H1 (cell line): ENCODE data around the gene KIAA0040. TPM values are rescaled to one million over a fixed set of nuclear protein-coding genes. Genes with fewer than 3 reads are reported as not detected.

Experiments used
- CTCF ChIA-PET: fragments of 300-600 bp; sonication (Branson Sonifier 250); formaldehyde crosslinking; loops from one replicate; lab custom pipeline; 2021; ENCODE audit not compliant: partially characterized antibody; lab: Charles Lee
- POLR2A ChIA-PET: fragments of 300-600 bp; sonication (Branson Sonifier 250); formaldehyde crosslinking; loops from one replicate; lab custom pipeline; 2021; ENCODE audit warnings: inconsistent platforms; ENCODE audit not compliant: partially characterized antibody; lab: Charles Lee
- DNase-seq, 2 experiments: peaks; one replicate each; pipeline versions ENCODE4 v3.0.0 to v3.0.0-alpha.2; 2010 to 2022; ENCODE audit warnings: low spot score in 2 of 2, low read depth in 1 of 2, mixed read lengths in 1 of 2
- FAIRE-seq: peaks from 2 replicates; lab custom pipeline; 2011; peaks lifted over from hg19 to GRCh38; lab: Jason Lieb, UNC
- H2AFZ ChIP-seq: 2 replicates; pipeline ENCODE4 v1.8.1; 2012; ENCODE audit warnings: low read length, inconsistent platforms
- H2AK5ac ChIP-seq: 2 replicates; pipeline ENCODE4 v1.6.1; 2013; ENCODE audit warnings: low read depth, low read length
- H2BK120ac ChIP-seq: replicated peaks from 2 replicates; pipeline ENCODE3; 2013; ENCODE audit warnings: low read depth, low read length, inconsistent platforms
- H2BK12ac ChIP-seq: 2 replicates; pipeline ENCODE4 v1.6.1; 2013; ENCODE audit warnings: low read depth, low read length
- H2BK15ac ChIP-seq: 2 replicates; pipeline ENCODE4 v1.6.1; 2013; ENCODE audit warnings: low read length
- H2BK20ac ChIP-seq: 2 replicates; pipeline ENCODE4 v1.6.1; 2013; ENCODE audit warnings: low read length
- H2BK5ac ChIP-seq: 2 replicates; pipeline ENCODE4 v1.6.1; 2013; ENCODE audit warnings: low read depth, low read length
- H3K14ac ChIP-seq: 2 replicates; pipeline ENCODE4 v1.6.1; 2013; ENCODE audit warnings: inconsistent platforms; ENCODE audit not compliant: insufficient read length
- H3K18ac ChIP-seq: 2 replicates; pipeline ENCODE4 v1.6.1; 2013; ENCODE audit warnings: low read length; ENCODE audit errors: extremely low read depth
- H3K23ac ChIP-seq: 2 replicates; pipeline ENCODE4 v1.6.1; 2013; ENCODE audit warnings: inconsistent platforms; ENCODE audit not compliant: insufficient read length
- H3K23me2 ChIP-seq: 2 replicates; pipeline ENCODE4 v1.6.1; 2013; ENCODE audit warnings: low read depth, low read length
- H3K27ac ChIP-seq: 2 replicates; pipeline ENCODE4 v1.6.1; 2011; ENCODE audit warnings: low read depth, low read length, inconsistent platforms
- H3K27me3 ChIP-seq, 4 experiments: replicated peaks in 1 of 4; 1 replicate in 1 of 4; 2 replicates in 3 of 4; pipeline versions ENCODE4 v1.6.1 to v1.8.1; 2011 to 2013; ENCODE audit warnings: low read length in 3 of 4, mild to moderate bottlenecking in 3 of 4, inconsistent platforms in 2 of 4, mixed read lengths in 2 of 4, moderate library complexity in 1 of 4; ENCODE audit not compliant: control insufficient read depth in 3 of 4, insufficient read depth in 3 of 4; ENCODE audit errors: extremely low read depth in 1 of 4
- H3K36me3 ChIP-seq, 4 experiments: 2 replicates each; pipeline versions ENCODE4 v1.6.1 to v1.8.1; 2011 to 2013; ENCODE audit warnings: mild to moderate bottlenecking in 4 of 4, low read length in 3 of 4, moderate library complexity in 2 of 4, control low read depth in 1 of 4, inconsistent platforms in 1 of 4; ENCODE audit not compliant: insufficient read depth in 4 of 4, control insufficient read depth in 2 of 4
- H3K4ac ChIP-seq: replicated peaks from 2 replicates; pipeline ENCODE3; 2013; ENCODE audit warnings: low read length, low read depth, mixed read lengths, inconsistent platforms; ENCODE audit not compliant: insufficient read length
- H3K4me1 ChIP-seq, 4 experiments: replicated peaks in 1 of 4; 1 replicate in 1 of 4; 2 replicates in 3 of 4; pipeline versions ENCODE4 v1.6.1 to v1.8.1; 2011 to 2013; ENCODE audit warnings: low read length in 3 of 4, inconsistent platforms in 2 of 4, mixed read lengths in 1 of 4; ENCODE audit not compliant: insufficient read depth in 4 of 4, control insufficient read depth in 3 of 4
- H3K4me2 ChIP-seq, 2 experiments: 2 replicates each; pipeline versions ENCODE4 v1.6.1 to v1.8.1; 2011 to 2013; ENCODE audit warnings: low read depth in 2 of 2, low read length in 2 of 2, control low read depth in 1 of 2, inconsistent platforms in 1 of 2, mild to moderate bottlenecking in 1 of 2; ENCODE audit not compliant: insufficient read depth in 1 of 2
- H3K4me3 ChIP-seq, 4 experiments: fragments of 200-600, 300-600 bp in 1 of 4; sonication (generic), shearing (Covaris generic), sonication (Bioruptor Twin) in 1 of 4; 2 replicates each; pipeline versions ENCODE4 v1.5.1 to v1.8.1; 2011 to 2016; ENCODE audit warnings: low read length in 4 of 4, low read depth in 3 of 4, control low read depth in 2 of 4, inconsistent platforms in 2 of 4, mild to moderate bottlenecking in 2 of 4, mixed read lengths in 1 of 4, moderate library complexity in 1 of 4; ENCODE audit not compliant: insufficient read depth in 2 of 4; ENCODE audit errors: extremely low read depth in 1 of 4
- H3K56ac ChIP-seq: replicated peaks from 2 replicates; pipeline ENCODE3; 2013; ENCODE audit warnings: low read depth, mild to moderate bottlenecking, mixed read lengths, low read length, inconsistent platforms; ENCODE audit not compliant: insufficient read length
- H3K79me1 ChIP-seq: 2 replicates; pipeline ENCODE4 v1.6.1; 2013; ENCODE audit warnings: low read depth, low read length, control low read depth
- H3K79me2 ChIP-seq, 2 experiments: 2 replicates each; pipeline versions ENCODE4 v1.6.1 to v1.8.1; 2012 to 2013; ENCODE audit warnings: low read length in 2 of 2, mild to moderate bottlenecking in 2 of 2, inconsistent platforms in 1 of 2; ENCODE audit not compliant: insufficient read depth in 2 of 2, control insufficient read depth in 1 of 2
- H3K9ac ChIP-seq, 4 experiments: replicated peaks in 1 of 4; 1 replicate in 1 of 4; 2 replicates in 3 of 4; pipeline versions ENCODE4 v1.6.1 to v1.8.1; 2011 to 2013; ENCODE audit warnings: low read depth in 3 of 4, low read length in 3 of 4, control low read depth in 2 of 4, mild to moderate bottlenecking in 2 of 4, moderate library complexity in 2 of 4, inconsistent platforms in 1 of 4; ENCODE audit errors: extremely low read depth in 1 of 4
- H3K9me3 ChIP-seq, 2 experiments: 2 replicates each; pipeline versions ENCODE4 v1.6.1 to v1.8.1; 2012 to 2013; ENCODE audit warnings: mild to moderate bottlenecking in 2 of 2, moderate library complexity in 2 of 2, control low read depth in 1 of 2, inconsistent platforms in 1 of 2, low read depth in 1 of 2, low read length in 1 of 2, mixed read lengths in 1 of 2; ENCODE audit not compliant: insufficient read depth in 2 of 2
- H4K20me1 ChIP-seq, 2 experiments: replicated peaks in 1 of 2; 2 replicates each; pipeline versions ENCODE3 to v1.8.1; 2011 to 2013; ENCODE audit warnings: inconsistent platforms in 2 of 2, low read length in 2 of 2, mild to moderate bottlenecking in 1 of 2; ENCODE audit not compliant: insufficient read depth in 2 of 2, control insufficient read depth in 1 of 2
- H4K5ac ChIP-seq: 2 replicates; pipeline ENCODE4 v1.6.1; 2013; ENCODE audit warnings: low read length, low read depth, mixed read lengths, inconsistent platforms; ENCODE audit not compliant: insufficient read length
- H4K8ac ChIP-seq: 2 replicates; pipeline ENCODE4 v1.8.0; 2013; ENCODE audit warnings: mild to moderate bottlenecking, moderate library complexity, low read length, inconsistent platforms; ENCODE audit not compliant: insufficient read depth; ENCODE audit errors: extremely low read depth
- H4K91ac ChIP-seq: replicated peaks from 2 replicates; pipeline ENCODE3; 2013; ENCODE audit warnings: low read length, mixed read lengths, inconsistent platforms; ENCODE audit not compliant: insufficient read length
- CBX8 ChIP-seq: fragments of 300-800, 300-1000 bp; sonication (generic); IDR thresholded peaks from 2 replicates; pipeline ENCODE4 v1.7.1; 2016; ENCODE audit warnings: low read depth, low read length, borderline replicate concordance
- CEBPB ChIP-seq: IDR thresholded peaks from 2 replicates; pipeline ENCODE4 v1.6.1; 2012; ENCODE audit warnings: low read depth, low read length
- CTBP2 ChIP-seq: IDR thresholded peaks from 2 replicates; pipeline ENCODE4 v1.7.0; 2011; ENCODE audit warnings: borderline replicate concordance, mild to moderate bottlenecking, moderate library complexity, mixed read lengths, low read length; ENCODE audit not compliant: insufficient read depth, insufficient read length
- E2F6 ChIP-seq: IDR thresholded peaks from 2 replicates; pipeline ENCODE4 v1.6.1; 2012; ENCODE audit warnings: inconsistent platforms
- EP300 ChIP-seq, 2 experiments: IDR thresholded peaks; 1 replicate in 1 of 2; 2 replicates in 1 of 2; pipeline ENCODE4 v1.6.1; 2011 to 2012; ENCODE audit warnings: low read depth in 2 of 2, low read length in 2 of 2, mild to moderate bottlenecking in 2 of 2, borderline replicate concordance in 1 of 2, inconsistent platforms in 1 of 2, moderate library complexity in 1 of 2
- JUND ChIP-seq: IDR thresholded peaks from 2 replicates; pipeline ENCODE4 v1.6.1; 2011; ENCODE audit warnings: mild to moderate bottlenecking, improper control_type of control experiment, low read length
- NANOG ChIP-seq: IDR thresholded peaks from 2 replicates; pipeline ENCODE4 v1.6.1; 2011; ENCODE audit warnings: low read length, low read depth, mild to moderate bottlenecking, inconsistent platforms; ENCODE audit not compliant: insufficient read depth, poor library complexity, severe bottlenecking
- POU5F1 ChIP-seq: IDR thresholded peaks from 2 replicates; pipeline ENCODE4 v1.6.1; 2011; ENCODE audit warnings: low read depth, mild to moderate bottlenecking, low read length, moderate library complexity
- RNF2 ChIP-seq: fragments of 200-900, 300-1000 bp; sonication (generic); IDR thresholded peaks from 2 replicates; pipeline ENCODE4 v1.7.1; 2016; ENCODE audit warnings: borderline replicate concordance, low read depth, mild to moderate bottlenecking, antibody characterized with exemption, low read length; ENCODE audit not compliant: poor library complexity, severe bottlenecking; ENCODE audit errors: missing control alignments
- RXRA ChIP-seq: IDR thresholded peaks from 2 replicates; pipeline ENCODE4 v1.6.1; 2011; ENCODE audit warnings: low read depth, mild to moderate bottlenecking, low read length, moderate library complexity; ENCODE audit not compliant: insufficient read depth
- SAP30 ChIP-seq: fragments of 300-600 bp; sonication (generic); IDR thresholded peaks from 2 replicates; pipeline ENCODE4 v1.7.1; 2012; ENCODE audit warnings: low read length, moderate library complexity, mild to moderate bottlenecking, inconsistent platforms; ENCODE audit not compliant: insufficient read depth, insufficient replicate concordance
- TAF7 ChIP-seq: optimal IDR thresholded peaks from 2 replicates; pipeline ENCODE3; 2011; ENCODE audit warnings: low read depth, mild to moderate bottlenecking, inconsistent platforms, low read length, moderate library complexity, borderline replicate concordance
- WGBS, 2 experiments: shearing (Covaris generic) in 1 of 2; methylation state at CpG; one replicate each; pipeline versions ENCODE4 v1.1.6 to v1.1.7; 2013 to 2015; ENCODE audit warnings: low lambda C conversion rate in 2 of 2, mixed read lengths in 2 of 2, inconsistent platforms in 1 of 2, low coverage in 1 of 2, missing lambda C conversion rate in 1 of 2; ENCODE audit not compliant: insufficient replicate concordance in 2 of 2, insufficient coverage in 1 of 2, insufficient read length in 1 of 2; ENCODE audit errors: extremely low coverage in 1 of 2, missing lambda C conversion rate in 1 of 2; 5-methylcytosine and 5-hydroxymethylcytosine counted together
- polyA plus RNA-seq, 7 experiments: library from polyadenylated mRNA; depleted of rRNA in 3 of 7; stranded (reverse) in 5 of 7; unstranded in 2 of 7; fragments of >200 nt in 5 of 7; fragments of 200-250 nt in 2 of 7; gene quantifications; 1 replicate in 5 of 7; 2 replicates in 1 of 7; 4 replicates in 1 of 7; pipeline versions ENCODE4 v1.2.1 to v1.2.3, GENCODE V29; 2011 to 2013; ENCODE audit warnings: missing spikeins in 2 of 7, mixed read lengths in 2 of 7
- total RNA-seq: library from RNA; stranded (reverse); fragmentation: NEBNext Ultra II Directional; extraction: Animal tissue kit (Norgen Biotek cat#: 25700); gene quantifications from 2 replicates; pipeline ENCODE4 v1.2.1, GENCODE V29; 2021

The KIAA0040 gene
- total and polyA plus RNA-seq, 2 of the 8 experiments (the other 6 are each of a cell fraction or from before 2014, with no cell fraction given): 11.0 to 14.1 TPM

DNA sequence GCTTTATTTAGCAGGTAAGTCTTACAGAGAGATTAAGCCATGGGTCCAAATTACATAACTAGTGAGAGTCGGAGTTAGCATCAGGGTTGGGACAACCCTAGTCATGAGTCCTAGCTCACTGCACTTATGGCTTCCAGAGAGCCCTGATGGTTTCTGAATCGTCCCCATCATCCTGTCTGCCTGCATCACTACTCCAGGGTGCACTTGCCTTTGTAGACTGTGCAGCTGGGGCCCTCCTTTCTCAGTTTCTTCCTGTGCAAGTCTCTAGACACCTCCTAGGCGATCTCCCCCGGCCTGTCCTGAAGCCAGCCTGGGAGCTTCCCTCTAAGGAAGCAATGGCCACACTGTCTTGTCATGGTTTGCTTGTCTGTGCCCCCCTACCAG is 37.1 kb downstream of the KIAA0040 start:
- Histone ChIP-seq H2BK20ac (no peak overlapping the region), H2BK5ac (no peak overlapping the region), H3K36me3 (no peaks in the 10 kb centered on the region), H3K27me3 (peaks cover 0 to 2% (median 0%) of the 10 kb centered on the region in 4 experiments; a peak in 3 of 7 replicates), H3K14ac (no peak overlapping the region), H4K20me1 (no peaks in the 10 kb centered on the region), H4K91ac (no peak overlapping the region), H2AFZ (no peak overlapping the region), H3K4me2 (no peak overlapping the region), H3K9me3 (no peaks in the 10 kb centered on the region), H2BK12ac (no peak overlapping the region), H3K27ac (no peak overlapping the region), H2BK15ac (no peak overlapping the region), H3K56ac (no peak overlapping the region), H3K4me3 (no peak overlapping the region), H3K79me1 (no peaks in the 10 kb centered on the region), H3K4ac (no peak overlapping the region), H3K79me2 (no peaks in the 10 kb centered on the region), H3K23me2 (no peaks in the 10 kb centered on the region), H3K9ac (no peak overlapping the region), H2BK120ac (no peak overlapping the region), H2AK5ac (no peak overlapping the region), H3K23ac (no peak overlapping the region), H3K18ac (no peak overlapping the region), H3K4me1 (peaks cover 0 to 2% (median under 1%) of the 10 kb centered on the region in 4 experiments; a peak in 1 of 7 replicates), H4K5ac (no peak overlapping the region), H4K8ac (no peak overlapping the region)
- DNase-seq (no peak), FAIRE-seq (no peak)
- POLR2A ChIA-PET: interaction anchor here (1.1 to 1.4 kb wide), 3 partner anchors 36 to 165 kb away, joined by 3 to 6 read pairs (median 3); partner anchors contain the start of gene CACYBP
- CTCF ChIA-PET: interaction anchor here (0.7 to 12.5 kb wide), 66 partner anchors 9 to 603 kb away, joined by 3 to 243 read pairs (median 5); partner anchors contain the start of gene TNN
- 93% methylated on average over 4 of the region's 4 CpGs; no CpG with 5 or more reads in 1 of the 2 experiments for WGBS, 2 experiments
- TF ChIP-seq EP300 (IDR thresholded peaks at IDR 0.05; ENCODE audit: borderline replicate concordance in 1 of 2, low read depth in 2 of 2, low read length in 2 of 2) (no peak), E2F6 (no peak), JUND (no peak), CEBPB (no peak), RNF2 (no peak), CBX8 (no peak), TAF7 (no peak), RXRA (no peak), NANOG (no peak), SAP30 (no peak), POU5F1 (no peak), CTBP2 (no peak)
